ENCODE data around the gene SIT1. TPM values are rescaled to one million over a fixed set of nuclear protein-coding genes. Genes with fewer than 3 reads are reported as not detected.

The SIT1 gene
- total RNA-seq, 1 donor from 2014 or later = not detected

DNA sequence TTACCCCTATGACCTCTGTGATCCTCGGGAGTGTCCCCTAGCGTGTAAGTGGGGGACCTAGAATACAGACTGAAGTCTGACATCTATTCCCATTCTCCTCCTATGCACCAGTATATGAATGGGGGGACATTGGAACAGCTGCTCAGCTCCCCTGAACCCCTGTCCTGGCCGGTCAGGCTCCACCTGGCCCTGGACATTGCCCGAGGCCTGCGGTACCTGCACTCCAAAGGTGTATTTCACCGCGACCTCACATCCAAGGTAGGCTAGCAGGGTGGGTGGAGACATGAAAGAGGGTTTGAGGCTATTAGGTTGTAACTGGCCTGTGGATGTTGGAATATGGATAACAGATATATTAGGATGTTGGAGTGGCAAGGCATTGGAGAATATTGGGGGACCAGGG, 44.0 kb downstream of the SIT1 start:
- DNase-seq (ENCODE audit: low read depth) (no peak), FAIRE-seq (no peak)
- Histone ChIP-seq H3K27me3 (ENCODE audit: control insufficient read depth, insufficient read depth, low read length) (no peaks in the 10 kb centered on the region), H3K4me3 (ENCODE audit: low read depth, low read length) (no peak overlapping the region), H3K36me3 (ENCODE audit: control insufficient read depth, insufficient read depth, low read length) (peaks cover 8% of the 10 kb centered on the region)
- TF ChIP-seq, protein P1, sequence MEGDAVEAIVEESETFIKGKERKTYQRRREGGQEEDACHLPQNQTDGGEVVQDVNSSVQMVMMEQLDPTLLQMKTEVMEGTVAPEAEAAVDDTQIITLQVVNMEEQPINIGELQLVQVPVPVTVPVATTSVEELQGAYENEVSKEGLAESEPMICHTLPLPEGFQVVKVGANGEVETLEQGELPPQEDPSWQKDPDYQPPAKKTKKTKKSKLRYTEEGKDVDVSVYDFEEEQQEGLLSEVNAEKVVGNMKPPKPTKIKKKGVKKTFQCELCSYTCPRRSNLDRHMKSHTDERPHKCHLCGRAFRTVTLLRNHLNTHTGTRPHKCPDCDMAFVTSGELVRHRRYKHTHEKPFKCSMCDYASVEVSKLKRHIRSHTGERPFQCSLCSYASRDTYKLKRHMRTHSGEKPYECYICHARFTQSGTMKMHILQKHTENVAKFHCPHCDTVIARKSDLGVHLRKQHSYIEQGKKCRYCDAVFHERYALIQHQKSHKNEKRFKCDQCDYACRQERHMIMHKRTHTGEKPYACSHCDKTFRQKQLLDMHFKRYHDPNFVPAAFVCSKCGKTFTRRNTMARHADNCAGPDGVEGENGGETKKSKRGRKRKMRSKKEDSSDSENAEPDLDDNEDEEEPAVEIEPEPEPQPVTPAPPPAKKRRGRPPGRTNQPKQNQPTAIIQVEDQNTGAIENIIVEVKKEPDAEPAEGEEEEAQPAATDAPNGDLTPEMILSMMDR (IDR thresholded peaks at IDR 0.05; ENCODE audit: insufficient read depth, low read length, severe bottlenecking) = no peak

DNA sequence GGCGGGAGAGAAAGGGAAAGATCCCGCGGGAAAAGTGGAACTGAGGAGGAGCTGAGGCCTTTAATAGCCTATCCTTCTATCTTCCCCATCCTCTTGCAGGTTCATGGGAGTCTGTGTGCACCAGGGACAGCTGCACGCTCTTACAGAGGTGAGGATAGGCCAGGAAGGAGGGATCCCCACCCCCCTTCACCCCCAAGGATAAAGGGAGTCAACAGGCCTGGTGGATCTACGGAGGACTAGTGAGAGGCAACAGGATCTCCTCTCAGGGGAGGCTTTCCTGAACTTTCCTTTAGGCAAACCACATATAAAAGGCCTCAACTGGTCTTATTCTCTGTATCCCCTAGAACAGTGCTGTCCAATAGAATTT, 44.6 kb downstream of the SIT1 start:
- H3K36me3 ChIP-seq (ENCODE audit: control insufficient read depth, insufficient read depth, low read length) = peaks cover 8% of the 10 kb centered on the region
- TF ChIP-seq, protein P1 (IDR thresholded peaks at IDR 0.05; ENCODE audit: insufficient read depth, low read length, severe bottlenecking) = no peak
- no peaks in the 10 kb centered on the region for H3K27me3 ChIP-seq (ENCODE audit: control insufficient read depth, insufficient read depth, low read length)
- no peak for FAIRE-seq
- peak; percentile 7 for DNase-seq (ENCODE audit: low read depth)
- H3K4me3 ChIP-seq (ENCODE audit: low read depth, low read length) = peak overlapping the region; percentile 78

DNA sequence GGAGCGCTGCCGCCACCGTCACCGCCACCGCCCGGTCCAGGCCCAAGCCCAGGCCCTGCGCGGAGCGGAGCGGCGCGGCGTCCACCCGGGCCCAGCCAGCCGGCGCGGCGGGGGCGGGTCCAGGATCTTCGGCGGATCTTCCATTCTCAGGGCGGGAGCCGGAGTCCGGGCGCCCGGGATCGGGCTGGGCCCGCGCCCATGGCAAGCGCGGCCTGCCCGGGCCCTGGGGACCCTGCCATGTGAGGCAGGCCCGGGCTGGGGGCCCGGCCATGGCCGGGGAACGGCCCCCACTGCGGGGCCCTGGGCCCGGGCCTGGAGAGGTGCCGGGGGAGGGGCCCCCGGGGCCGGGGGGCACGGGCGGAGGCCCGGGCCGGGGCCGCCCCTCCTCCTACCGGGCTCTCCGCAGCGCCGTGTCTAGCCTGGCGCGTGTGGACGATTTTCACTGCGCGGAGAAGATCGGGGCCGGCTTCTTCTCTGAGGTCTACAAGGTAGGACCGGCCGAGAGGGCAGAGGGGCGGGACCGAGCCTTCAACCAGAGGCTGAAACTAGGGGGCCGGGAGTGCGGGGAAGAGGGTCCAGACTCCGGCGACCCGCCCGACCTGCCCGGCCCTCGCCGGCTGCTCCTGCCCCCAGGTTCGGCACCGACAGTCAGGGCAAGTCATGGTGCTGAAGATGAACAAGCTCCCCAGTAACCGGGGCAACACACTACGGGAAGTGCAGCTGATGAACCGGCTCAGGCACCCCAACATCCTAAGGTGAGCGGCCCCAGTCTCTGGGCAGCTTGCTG, 45.2 kb downstream of the SIT1 start:
- Histone ChIP-seq H3K27me3 (ENCODE audit: control insufficient read depth, insufficient read depth, low read length) (no peaks in the 10 kb centered on the region), H3K36me3 (ENCODE audit: control insufficient read depth, insufficient read depth, low read length) (peaks cover 8% of the 10 kb centered on the region), H3K4me3 (ENCODE audit: low read depth, low read length) (peak overlapping the region; percentile 78)
- TF ChIP-seq, protein P1 (IDR thresholded peaks at IDR 0.05; ENCODE audit: insufficient read depth, low read length, severe bottlenecking) = no peak
- FAIRE-seq (no peak), DNase-seq (ENCODE audit: low read depth) (peak; percentile 15)

DNA sequence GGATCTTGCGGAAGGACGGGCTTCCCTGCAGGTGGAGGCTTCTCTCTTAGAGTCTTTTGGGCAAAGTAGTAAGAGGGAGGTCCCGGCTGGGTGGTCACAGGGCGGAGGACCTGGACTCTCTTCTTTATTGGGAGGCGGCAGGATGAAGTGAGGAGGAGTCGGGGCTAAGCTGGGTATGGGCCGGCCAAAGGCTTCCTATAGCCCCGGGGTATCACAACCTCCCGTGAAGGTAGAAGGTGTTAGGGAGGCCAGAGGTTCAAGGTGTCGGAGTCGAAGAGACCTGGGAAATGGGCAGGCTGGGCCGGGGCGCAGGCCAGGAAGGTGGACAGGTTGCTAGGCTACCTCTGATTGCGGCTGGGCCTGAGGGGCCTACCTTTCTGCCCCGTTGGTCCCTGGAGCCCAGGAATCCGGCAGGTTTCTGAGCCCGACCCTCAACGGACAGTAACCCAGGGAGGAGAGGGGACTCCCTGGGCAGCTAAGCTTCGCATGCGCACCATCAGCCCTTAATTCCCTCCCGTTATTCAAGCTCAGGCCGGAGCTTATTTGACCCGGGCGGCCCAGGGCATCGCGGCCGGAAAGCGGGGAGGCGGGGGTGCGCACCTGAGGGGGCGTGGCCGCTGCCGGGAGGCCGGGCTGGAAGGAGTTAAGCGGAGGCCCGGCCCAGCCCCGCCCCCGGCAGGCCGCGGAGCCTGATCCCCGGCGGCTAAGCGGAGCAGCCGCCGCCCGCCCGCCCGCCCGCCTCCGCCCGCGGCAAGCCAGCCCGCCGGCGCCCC, 46.0 kb downstream of the SIT1 start, which contains the start of gene TESK1:
TESK1 (plus strand) TSS at position 685 of the 773 bp plus-strand sequence. CDS start 358 bp downstream, outside the sequence.
- DNase-seq (ENCODE audit: low read depth) = peak; percentile 52

DNA sequence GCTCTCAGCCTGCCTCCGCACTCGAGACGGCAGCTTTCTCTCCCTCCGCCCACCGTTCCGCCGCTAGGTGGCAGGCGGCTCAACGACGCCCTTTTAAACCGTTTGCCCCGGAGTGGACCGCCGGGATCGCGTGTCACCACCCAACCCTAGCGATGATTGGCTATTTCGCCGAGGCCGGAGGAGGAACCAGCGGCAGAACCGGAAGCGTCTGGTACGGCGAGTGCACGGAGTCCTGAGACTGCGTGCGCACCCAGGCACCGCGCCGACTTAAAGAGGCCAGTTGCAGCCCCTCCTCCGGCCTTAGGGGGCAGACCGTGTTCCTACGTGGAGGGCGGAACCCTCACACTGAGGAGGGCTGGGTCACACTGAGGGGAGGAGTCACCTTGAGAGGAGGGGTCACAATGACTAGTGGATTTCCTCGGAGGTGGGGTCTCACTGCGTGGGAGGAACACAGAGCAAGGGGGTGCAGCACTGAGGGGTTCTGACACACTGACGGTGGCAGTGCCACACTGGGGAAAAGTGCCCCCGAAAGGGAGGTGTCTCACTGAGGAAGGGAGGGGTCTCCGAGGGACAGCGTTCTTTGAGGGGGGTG, 46.6 kb downstream of the SIT1 start:
- no peaks in the 10 kb centered on the region for H3K27me3 ChIP-seq (ENCODE audit: control insufficient read depth, insufficient read depth, low read length)
- DNase-seq (ENCODE audit: low read depth) = peak; percentile 98
- peaks cover 6% of the 10 kb centered on the region for H3K36me3 ChIP-seq (ENCODE audit: control insufficient read depth, insufficient read depth, low read length)
- TF ChIP-seq, protein P1 (IDR thresholded peaks at IDR 0.05; ENCODE audit: insufficient read depth, low read length, severe bottlenecking) = peak; percentile 88
- FAIRE-seq = peak; percentile 94
- peak overlapping the region; percentile 78 for H3K4me3 ChIP-seq (ENCODE audit: low read depth, low read length)

More for the DNA sequence above, 46.0 kb downstream of the SIT1 start, which contains the start of gene TESK1:
- TF ChIP-seq, protein P1 (IDR thresholded peaks at IDR 0.05; ENCODE audit: insufficient read depth, low read length, severe bottlenecking) = no peak
- no peak for FAIRE-seq
- peak within 1 kb of the TSS; percentile 78 for H3K4me3 ChIP-seq (ENCODE audit: low read depth, low read length)
- H3K27me3 ChIP-seq (ENCODE audit: control insufficient read depth, insufficient read depth, low read length) = no peaks in the 10 kb centered on the region
- peaks cover 8% of the 10 kb centered on the region for H3K36me3 ChIP-seq (ENCODE audit: control insufficient read depth, insufficient read depth, low read length)
